Measurements from ENCODE around the gene PXYLP1.
"Not testable (repeated sequence)": the region's sequence is repeated elsewhere in the genome, so short reads cannot be mapped to it uniquely, and the experiment has no call there.

The PXYLP1 gene

GRCh38 chr3:141231101-141231951 lies at the start of gene PXYLP1:
TSS of gene PXYLP1 (plus strand) at chr3:141231825. CDS start at chr3:141260176, 28,351 bp downstream.
- in situ Hi-C loops (cut with MboI; ENCODE audit: low sequenced_read_pairs), result no loop called here

DNA sequence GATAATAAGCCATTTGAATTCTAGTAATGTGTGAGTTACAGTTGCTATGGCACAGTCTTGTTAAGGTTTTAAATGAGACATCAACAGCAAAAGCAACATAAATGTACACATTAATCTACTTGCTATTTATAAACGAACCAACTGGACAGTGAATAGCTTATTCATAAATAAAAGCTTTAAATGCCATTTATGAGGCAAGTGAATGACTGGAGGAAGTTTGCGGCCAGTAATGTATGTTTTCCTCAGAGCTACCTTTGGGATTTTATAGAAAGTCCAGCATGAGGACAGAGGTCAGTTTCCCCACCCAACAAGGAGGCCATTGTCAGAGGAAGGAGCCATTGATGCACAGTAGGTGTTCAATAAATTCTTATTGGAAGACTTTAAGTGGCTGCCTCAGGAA lies 48.0 kb upstream of the PXYLP1 start:
- in situ Hi-C loops (cut with MboI; ENCODE audit: low sequenced_read_pairs), result no loop called here

GRCh38 chr3:141184430-141184829 lies 47.2 kb upstream of the PXYLP1 start:
- in situ Hi-C loops (cut with MboI; ENCODE audit: low sequenced_read_pairs), result no loop called here

DNA sequence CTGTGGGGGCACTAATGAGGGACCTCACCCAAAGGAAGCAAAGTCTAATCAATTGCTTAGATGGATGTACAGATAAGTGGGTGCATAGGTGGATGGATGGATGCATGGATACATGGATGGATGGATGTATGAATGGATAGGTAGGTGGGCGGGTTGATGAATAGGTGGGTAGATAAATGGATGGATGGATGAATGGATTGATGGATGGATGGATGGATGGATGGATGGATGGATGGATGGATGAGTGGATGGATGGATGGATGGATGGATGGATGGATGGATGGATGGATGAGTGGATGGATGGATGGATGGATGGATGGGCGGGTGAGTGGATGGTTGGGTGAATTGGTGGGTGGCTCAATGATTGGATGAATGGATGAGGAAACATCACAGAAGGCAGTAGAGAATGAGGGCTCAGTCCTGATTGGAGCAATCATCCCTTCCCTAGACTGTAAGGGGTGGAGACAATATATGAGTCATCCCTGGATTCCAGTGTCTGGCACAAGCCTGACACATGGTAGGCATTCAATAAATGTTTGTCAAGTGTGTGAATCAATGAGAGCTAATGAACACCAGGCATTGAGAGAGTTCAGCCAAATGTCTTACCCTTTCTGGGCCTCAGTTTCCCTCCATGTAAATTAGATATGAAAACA lies 40.4 kb upstream of the PXYLP1 start:
- in situ Hi-C loops (cut with MboI; ENCODE audit: low sequenced_read_pairs), result no loop called here

DNA sequence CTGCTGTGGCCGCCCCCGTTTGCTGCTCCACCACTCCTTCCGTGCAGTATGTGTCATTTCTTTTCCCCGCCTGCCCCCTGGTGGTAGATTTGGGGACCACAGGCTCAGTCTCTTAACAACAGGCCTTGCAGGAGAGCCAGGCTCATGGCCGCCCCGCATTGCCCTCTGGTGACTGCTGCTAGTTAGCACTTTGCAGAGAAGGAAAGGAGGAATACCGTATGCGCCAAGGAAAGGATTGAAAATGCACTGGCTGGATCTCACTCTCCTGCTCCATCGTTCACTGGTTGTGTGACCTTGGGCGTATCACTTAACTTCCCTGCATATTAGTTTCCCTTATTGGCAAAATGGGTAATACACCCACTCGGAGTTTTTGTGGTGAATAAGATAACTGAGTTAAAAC lies 39.3 kb upstream of the PXYLP1 start:
- in situ Hi-C loops (cut with MboI; ENCODE audit: low sequenced_read_pairs), result no loop called here

GRCh38 chr3:141193066-141193830 lies 38.4 kb upstream of the PXYLP1 start:
- in situ Hi-C loops (cut with MboI; ENCODE audit: low sequenced_read_pairs), result no loop called here

GRCh38 chr3:141201122-141201521 lies 30.5 kb upstream of the PXYLP1 start:
- in situ Hi-C loops (cut with MboI; ENCODE audit: low sequenced_read_pairs), result no loop called here

DNA sequence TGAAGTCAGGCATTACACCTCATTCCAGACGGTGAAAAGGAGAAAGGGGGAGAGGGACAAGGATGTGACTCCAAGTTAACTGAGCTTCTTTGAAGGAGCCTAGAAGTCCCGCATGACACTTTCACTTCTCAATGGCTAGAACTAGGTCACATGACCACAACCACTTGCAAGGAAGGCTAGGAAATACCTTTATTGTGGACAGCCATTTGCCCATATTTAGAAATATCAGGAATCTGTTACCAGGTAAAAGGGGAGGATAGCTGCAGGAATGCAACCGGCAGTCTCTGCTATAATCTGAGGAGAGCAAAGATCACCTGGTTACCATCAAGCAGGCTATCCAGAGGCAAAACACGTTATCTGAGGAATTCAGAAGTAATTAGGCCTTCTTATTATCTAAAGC lies 28.9 kb upstream of the PXYLP1 start:
- in situ Hi-C loops (cut with MboI; ENCODE audit: low sequenced_read_pairs), result no loop called here

- in situ Hi-C loops (cut with MboI; ENCODE audit: low sequenced_read_pairs), result no loop called here
Measured at GRCh38 chr3:141203866-141204265, 27.8 kb upstream of the PXYLP1 start.

DNA sequence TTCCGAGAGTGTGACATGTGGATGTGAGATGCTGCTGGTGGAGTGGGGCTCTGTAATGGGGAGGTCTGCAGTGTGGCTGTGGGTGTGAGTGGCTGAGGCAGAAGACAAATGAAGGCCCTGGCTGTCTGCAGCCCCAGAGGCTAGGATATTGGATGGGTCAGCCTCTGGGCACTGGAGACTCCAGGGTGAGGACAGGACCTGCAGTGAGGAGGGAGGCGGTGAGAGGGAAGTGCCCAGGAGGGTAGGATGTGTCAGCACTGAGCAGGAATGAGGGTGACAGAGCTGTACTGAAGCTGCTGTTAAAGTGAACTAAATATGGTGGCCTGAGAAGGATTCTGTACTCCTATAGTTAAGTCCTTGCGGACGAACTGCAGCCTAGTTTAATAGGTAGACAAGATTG lies 27.3 kb upstream of the PXYLP1 start:
- in situ Hi-C loops (cut with MboI; ENCODE audit: low sequenced_read_pairs), result no loop called here

DNA sequence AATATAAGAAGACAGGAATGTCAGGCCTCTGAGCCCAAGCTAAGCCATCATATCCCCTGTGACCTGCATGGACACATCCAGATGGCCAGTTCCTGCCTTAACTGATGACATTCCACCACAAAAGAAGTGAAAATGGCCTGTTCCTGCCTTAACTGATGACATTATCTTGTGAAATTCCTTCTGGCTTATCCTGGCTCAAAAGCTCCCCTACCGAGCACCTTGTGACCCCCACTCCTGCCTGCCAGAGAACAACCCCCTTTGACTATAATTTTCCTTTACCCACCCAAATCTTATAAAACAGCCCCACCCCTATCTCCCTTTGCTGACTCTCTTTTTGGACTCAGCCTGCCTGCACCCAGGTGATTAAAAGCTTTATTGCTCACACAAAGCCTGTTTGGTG lies 20.3 kb upstream of the PXYLP1 start:
- in situ Hi-C loops (cut with MboI; ENCODE audit: low sequenced_read_pairs), result not testable (repeated sequence)

- in situ Hi-C loops (cut with MboI; ENCODE audit: low sequenced_read_pairs), result no loop called here
Measured at GRCh38 chr3:141212101-141212500, 19.5 kb upstream of the PXYLP1 start.

- in situ Hi-C loops (cut with MboI; ENCODE audit: low sequenced_read_pairs), result no loop called here
Measured at GRCh38 chr3:141212555-141212954, 19.1 kb upstream of the PXYLP1 start.

GRCh38 chr3:141216975-141217374 lies 14.7 kb upstream of the PXYLP1 start:
- in situ Hi-C loops (cut with MboI; ENCODE audit: low sequenced_read_pairs), result no loop called here

- in situ Hi-C loops (cut with MboI; ENCODE audit: low sequenced_read_pairs), result no loop called here
Measured at GRCh38 chr3:141217389-141217788, 14.2 kb upstream of the PXYLP1 start.

- in situ Hi-C loops (cut with MboI; ENCODE audit: low sequenced_read_pairs), result no loop called here
Measured at GRCh38 chr3:141218162-141218835, 13.3 kb upstream of the PXYLP1 start.

DNA sequence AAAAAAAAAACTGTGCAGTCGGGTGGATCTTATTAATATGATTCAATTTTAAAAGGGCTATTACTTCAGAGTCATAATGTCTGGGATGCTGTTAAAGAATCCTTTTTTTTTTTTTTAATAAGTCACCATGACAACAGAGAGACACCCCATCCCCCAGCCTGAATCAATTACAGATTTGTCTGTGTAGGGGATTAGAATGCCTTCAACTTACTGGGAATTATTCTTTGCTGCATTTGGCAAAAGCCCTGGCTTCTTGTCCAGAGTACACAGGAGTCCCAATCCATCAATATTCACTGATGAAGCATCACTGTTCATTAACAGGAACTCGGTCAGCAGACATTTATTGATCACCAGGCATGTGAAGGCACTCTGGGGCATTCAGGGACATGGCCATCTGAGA lies 12.7 kb upstream of the PXYLP1 start:
- in situ Hi-C loops (cut with MboI; ENCODE audit: low sequenced_read_pairs), result no loop called here

GRCh38 chr3:141223673-141224166 lies 7.9 kb upstream of the PXYLP1 start:
- in situ Hi-C loops (cut with MboI; ENCODE audit: low sequenced_read_pairs), result no loop called here

- in situ Hi-C loops (cut with MboI; ENCODE audit: low sequenced_read_pairs), result no loop called here
Measured at GRCh38 chr3:141225939-141226338, 5.7 kb upstream of the PXYLP1 start.

GRCh38 chr3:141227216-141227615 lies 4.4 kb upstream of the PXYLP1 start:
- in situ Hi-C loops (cut with MboI; ENCODE audit: low sequenced_read_pairs), result no loop called here

DNA sequence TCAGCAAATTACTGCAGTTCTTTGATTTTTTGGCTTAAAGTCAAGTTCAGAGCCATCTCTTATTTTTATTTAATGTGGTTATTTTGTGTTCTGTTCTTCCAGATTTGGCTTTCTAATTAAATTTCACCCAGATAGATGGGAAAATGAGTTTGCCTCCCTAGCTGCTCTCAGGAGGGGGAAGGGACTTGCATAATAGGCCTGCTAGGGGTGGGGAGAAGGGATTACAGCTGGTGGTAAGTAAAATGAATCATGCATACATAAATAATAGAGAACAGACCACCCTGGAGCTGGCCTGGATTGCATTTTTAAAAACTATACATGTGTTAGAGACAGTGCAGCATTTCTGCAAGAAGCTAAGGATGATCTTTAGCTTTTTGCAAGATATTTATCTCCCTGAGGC lies 3.9 kb upstream of the PXYLP1 start:
- in situ Hi-C loops (cut with MboI; ENCODE audit: low sequenced_read_pairs), result no loop called here

All from HL-60/S4 treated with retinoic acid at 250 ng/mL for 4 days and 3 days (cell line).